Endothelial cell of umbilical vein (primary cell): ENCODE measurements around the gene TARBP1. TPM values are rescaled to one million over a fixed set of nuclear protein-coding genes. Genes with fewer than 3 reads are reported as not detected.

Experiments used
- BruUV-seq: library from RNA; stranded (reverse); fragments of 400-500 nt; replicated peaks from 2 replicates; lab custom pipeline; 2021; lab: Mats Ljungman, UMichigan
- CTCF ChIA-PET: fragments of 300-600, 350-600 bp; sonication (Branson Sonifier 250); formaldehyde crosslinking; loops from one replicate; lab custom pipeline; 2021; ENCODE audit warnings: antibody characterized with exemption, inconsistent platforms; lab: Charles Lee
- POLR2A ChIA-PET: fragments of 300-600, 350-600 bp; sonication (Branson Sonifier 250); formaldehyde crosslinking; loops from one replicate; lab custom pipeline; 2021; ENCODE audit warnings: antibody characterized with exemption, inconsistent platforms; lab: Charles Lee
- DNase-seq: peaks from one replicate; pipeline ENCODE4 v3.0.0-alpha.2; 2011; ENCODE audit warnings: low read depth, low spot score
- FAIRE-seq: peaks from 2 replicates; lab custom pipeline; 2011; peaks lifted over from hg19 to GRCh38; lab: Jason Lieb, UNC
- H2AFZ ChIP-seq: 2 replicates; pipeline ENCODE4 v1.6.0; 2012; ENCODE audit warnings: low read depth, low read length, control low read depth, inconsistent platforms
- H3K27ac ChIP-seq: 2 replicates; pipeline ENCODE4 v1.5.1; 2011; ENCODE audit warnings: low read depth, mild to moderate bottlenecking, control low read depth, low read length, moderate library complexity; ENCODE audit not compliant: insufficient read depth
- H3K27me3 ChIP-seq, 2 experiments: 2 replicates each; pipeline versions ENCODE4 v1.6.0 to v1.6.1; 2011; ENCODE audit warnings: low read length in 2 of 2, mixed read lengths in 1 of 2; ENCODE audit not compliant: control insufficient read depth in 2 of 2, insufficient read depth in 2 of 2
- H3K36me3 ChIP-seq, 2 experiments: 2 replicates in 1 of 2; 3 replicates in 1 of 2; pipeline ENCODE4 v1.5.1; 2011; ENCODE audit warnings: low read length in 2 of 2, mild to moderate bottlenecking in 1 of 2, moderate library complexity in 1 of 2; ENCODE audit not compliant: control insufficient read depth in 2 of 2, insufficient read depth in 2 of 2; ENCODE audit errors: extremely low read depth in 1 of 2
- H3K4me1 ChIP-seq: 3 replicates; pipeline ENCODE4 v1.5.1; 2011; ENCODE audit warnings: mild to moderate bottlenecking, low read length; ENCODE audit not compliant: control insufficient read depth, insufficient read depth; ENCODE audit errors: extremely low read depth
- H3K4me2 ChIP-seq: 2 replicates; pipeline ENCODE4 v1.6.1; 2011; ENCODE audit warnings: low read length, control low read depth, mixed read lengths; ENCODE audit not compliant: insufficient read depth
- H3K4me3 ChIP-seq, 3 experiments: fragments of 200-600 bp in 1 of 3; sonication (generic), shearing (Covaris generic) in 1 of 3; replicated peaks in 1 of 3; 2 replicates each; pipeline ENCODE4 v1.5.1; 2011 to 2016; ENCODE audit warnings: control low read depth in 3 of 3, low read length in 3 of 3, mild to moderate bottlenecking in 2 of 3, inconsistent platforms in 1 of 3, low read depth in 1 of 3, moderate library complexity in 1 of 3; ENCODE audit not compliant: insufficient read depth in 1 of 3
- H3K79me2 ChIP-seq: 2 replicates; pipeline ENCODE4 v1.6.0; 2012; ENCODE audit warnings: low read length, inconsistent platforms; ENCODE audit not compliant: control insufficient read depth, insufficient read depth
- H3K9ac ChIP-seq: replicated peaks from 2 replicates; pipeline ENCODE3; 2011; ENCODE audit warnings: low read length, control low read depth; ENCODE audit not compliant: insufficient read depth; ENCODE audit errors: extremely low read depth
- H3K9me1 ChIP-seq: replicated peaks from 3 replicates; pipeline ENCODE4 v1.6.0; 2011; ENCODE audit warnings: mild to moderate bottlenecking, low read length; ENCODE audit not compliant: control insufficient read depth, insufficient read depth; ENCODE audit errors: extremely low read depth
- H3K9me3 ChIP-seq: replicated peaks from 2 replicates; pipeline ENCODE4 v1.5.1; 2012; ENCODE audit warnings: low read length, inconsistent platforms; ENCODE audit not compliant: control insufficient read depth, insufficient read depth
- H4K20me1 ChIP-seq: replicated peaks from 2 replicates; pipeline ENCODE3; 2011; ENCODE audit warnings: mild to moderate bottlenecking, low read length; ENCODE audit not compliant: control insufficient read depth, insufficient read depth; ENCODE audit errors: extremely low read depth
- CTCF ChIP-seq, 2 donors: IDR thresholded peaks; 1 replicate in 1 of 2; 2 replicates in 1 of 2; pipeline ENCODE4 v1.5.1; 2011; ENCODE audit warnings: low read length in 2 of 2, mild to moderate bottlenecking in 2 of 2, moderate library complexity in 2 of 2, control low read depth in 1 of 2, inconsistent platforms in 1 of 2, low read depth in 1 of 2; ENCODE audit not compliant: insufficient read depth in 1 of 2; ENCODE audit errors: extremely low read depth in 1 of 2
- EZH2 ChIP-seq: IDR thresholded peaks from 2 replicates; pipeline ENCODE4 v1.6.1; 2012; ENCODE audit warnings: borderline replicate concordance, low read depth, mild to moderate bottlenecking, moderate library complexity, low read length, inconsistent platforms; ENCODE audit not compliant: severe bottlenecking
- FOS ChIP-seq: IDR thresholded peaks from 2 replicates; pipeline ENCODE4 v1.6.1; 2011; ENCODE audit warnings: mild to moderate bottlenecking, low read length, moderate library complexity, borderline replicate concordance; ENCODE audit not compliant: insufficient read depth
- GATA2 ChIP-seq: IDR thresholded peaks from 2 replicates; pipeline ENCODE4 v1.7.0; 2011; ENCODE audit warnings: low read depth, mild to moderate bottlenecking, moderate library complexity, mixed read lengths, low read length; ENCODE audit not compliant: insufficient read length, insufficient read depth
- JUN ChIP-seq: IDR thresholded peaks from 2 replicates; pipeline ENCODE4 v1.6.1; 2011; ENCODE audit warnings: borderline replicate concordance, low read depth; ENCODE audit not compliant: insufficient read length, insufficient read depth
- MAX ChIP-seq: IDR thresholded peaks from 2 replicates; pipeline ENCODE4 v1.6.1; 2011; ENCODE audit not compliant: insufficient read depth, insufficient read length
- MYC ChIP-seq: IDR thresholded peaks from one replicate; pipeline ENCODE4 v1.6.1; 2011; ENCODE audit warnings: mild to moderate bottlenecking, low read depth, low read length
- POLR2A ChIP-seq: IDR thresholded peaks from 2 replicates; pipeline ENCODE4 v1.6.1; 2012; ENCODE audit warnings: low read depth, mild to moderate bottlenecking, control low read depth, low read length
- POLR2AphosphoS5 ChIP-seq: IDR thresholded peaks from 2 replicates; pipeline ENCODE4 v1.6.1; 2012; ENCODE audit warnings: low read depth, mild to moderate bottlenecking, control low read depth, low read length, moderate library complexity; ENCODE audit not compliant: insufficient read depth
- dilution Hi-C: fragments of 300-500 bp; cut with MboI; formaldehyde crosslinking; loops from one replicate; pipeline ENCODE4 v1.15.0; 2019; ENCODE audit warnings: low sequenced_read_pairs; ENCODE audit not compliant: extremely low pct_ligation_motif_present
- intact Hi-C: fragments of 100-400 bp; cut with micrococcal nuclease; formaldehyde crosslinking; loops from one replicate; pipeline ENCODE4 v1.10.0; 2022
- polyA plus RNA-seq, 4 experiments: library from polyadenylated mRNA; depleted of rRNA in 3 of 4; stranded (reverse) in 3 of 4; unstranded in 1 of 4; fragments of >200 nt; gene quantifications; 2 replicates each; pipeline versions ENCODE4 v1.2.1 to v1.2.3, GENCODE V29; 2011 to 2012; ENCODE audit warnings: missing spikeins in 1 of 4
- total RNA-seq: library from RNA; stranded (reverse); gene quantifications from 2 replicates; pipeline ENCODE4 v1.2.3, GENCODE V29; 2021

Gene TARBP1
- total and polyA plus RNA-seq, 2 donors (not counting 3 experiments of a cell fraction or from before 2014, with no cell fraction given), result 17.3 to 23.4 TPM

GRCh38 chr1:234489698-234490077 is 10.7 kb upstream of the TARBP1 start:
- Histone ChIP-seq H3K27ac (no peak overlapping the region), H3K79me2 (no peaks in the 10 kb centered on the region), H3K4me1 (peaks cover 7% of the 10 kb centered on the region), H3K4me3 (no peak overlapping the region), H2AFZ (no peak overlapping the region), H3K36me3 (no peaks in the 10 kb centered on the region), H3K9ac (no peak overlapping the region), H3K27me3 (no peaks in the 10 kb centered on the region), H3K9me3 (no peaks in the 10 kb centered on the region), H3K9me1 (no peaks in the 10 kb centered on the region), H3K4me2 (no peak overlapping the region), H4K20me1 (no peaks in the 10 kb centered on the region)
- dilution Hi-C loops, result loop anchor here (10.0 kb wide), 1 partner anchor 605 kb away; no protein-coding TSS in a partner anchor
- BruUV-seq, result no TSS peak
- DNase-seq (no peak), FAIRE-seq (no peak)
- TF ChIP-seq MAX (no peak), CTCF (IDR thresholded peaks at IDR 0.05; ENCODE audit: extremely low read depth in 1 of 2, insufficient read depth in 1 of 2, low read depth in 1 of 2, low read length in 2 of 2) (no peak), MYC (no peak), GATA2 (no peak), JUN (no peak), FOS (no peak), POLR2A (no peak), POLR2AphosphoS5 (no peak), EZH2 (no peak)
- POLR2A ChIA-PET, result no interaction called here
- intact Hi-C loops, result no loop called here
- CTCF ChIA-PET, result interaction anchor here (0.6 to 1.0 kb wide), 3 partner anchors 594 to 607 kb away, joined by 3 to 4 read pairs (median 4); no protein-coding TSS in a partner anchor
